Vagina (tissue), 2 donors: ENCODE data around the gene ABLIM1. TPM values are rescaled to one million over a fixed set of nuclear protein-coding genes. Genes with fewer than 3 reads are reported as not detected.

Experiments
- DNase-seq, 2 donors: peaks; one replicate each; pipeline ENCODE4 v3.0.0-alpha.2; 2017; ENCODE audit errors: extremely low spot score in 2 of 2
- H3K27ac ChIP-seq: fragments of 200-600 bp; sonication (generic); one replicate; pipeline ENCODE4 v1.5.1; 2019
- H3K27me3 ChIP-seq: fragments of 200-600 bp; sonication (generic); one replicate; pipeline ENCODE4 v1.5.1; 2019
- H3K36me3 ChIP-seq, 2 donors: fragments of 200-600 bp; sonication (generic); one replicate each; pipeline ENCODE4 v1.5.1; 2017 to 2019
- H3K4me1 ChIP-seq: fragments of 200-600 bp; sonication (generic); one replicate; pipeline ENCODE4 v1.5.1; 2019
- H3K4me3 ChIP-seq, 2 donors: fragments of 200-600 bp; sonication (generic); 1 replicate in 1 of 2; 2 replicates in 1 of 2; pipeline ENCODE4 v1.5.1; 2016 to 2019
- H3K9me3 ChIP-seq: fragments of 200-600 bp; sonication (generic); one replicate; pipeline ENCODE4 v1.5.1; 2019
- POLR2A ChIP-seq, 2 donors: fragments of 450-650 bp; IDR thresholded peaks; one replicate each; pipeline ENCODE4 v1.6.1; 2017; ENCODE audit warnings: antibody characterized with exemption in 2 of 2, mild to moderate bottlenecking in 2 of 2, moderate library complexity in 2 of 2
- POLR2AphosphoS5 ChIP-seq, 2 donors: sonication (generic); formaldehyde crosslinking; IDR thresholded peaks; one replicate each; pipeline ENCODE4 v1.9.0; 2017; ENCODE audit warnings: antibody characterized with exemption in 2 of 2, mild to moderate bottlenecking in 2 of 2, low read depth in 1 of 2; ENCODE audit not compliant: insufficient read depth in 1 of 2
- intact Hi-C: fragments of 100-400 bp; cut with DNase I; formaldehyde crosslinking; loops from one replicate; pipeline ENCODE4 v1.15.1; 2023
- total RNA-seq: library from RNA; depleted of rRNA; stranded (reverse); fragments of >200 nt; gene quantifications from one replicate; pipeline ENCODE4 v1.2.3, GENCODE V29; 2016
- TF ChIP-seq, protein P1 (sequence below), 3 experiments: fragments of 450-650 bp in 2 of 3; fragments of 200-600 bp in 1 of 3; sonication (generic) in 1 of 3; IDR thresholded peaks; one replicate each; pipeline ENCODE4 v1.5.1; 2017 to 2019; ENCODE audit warnings: antibody characterized with exemption in 3 of 3, mild to moderate bottlenecking in 2 of 3, moderate library complexity in 2 of 3

Gene ABLIM1
- total RNA-seq, 1 donor from 2014 or later = 176 TPM

DNA sequence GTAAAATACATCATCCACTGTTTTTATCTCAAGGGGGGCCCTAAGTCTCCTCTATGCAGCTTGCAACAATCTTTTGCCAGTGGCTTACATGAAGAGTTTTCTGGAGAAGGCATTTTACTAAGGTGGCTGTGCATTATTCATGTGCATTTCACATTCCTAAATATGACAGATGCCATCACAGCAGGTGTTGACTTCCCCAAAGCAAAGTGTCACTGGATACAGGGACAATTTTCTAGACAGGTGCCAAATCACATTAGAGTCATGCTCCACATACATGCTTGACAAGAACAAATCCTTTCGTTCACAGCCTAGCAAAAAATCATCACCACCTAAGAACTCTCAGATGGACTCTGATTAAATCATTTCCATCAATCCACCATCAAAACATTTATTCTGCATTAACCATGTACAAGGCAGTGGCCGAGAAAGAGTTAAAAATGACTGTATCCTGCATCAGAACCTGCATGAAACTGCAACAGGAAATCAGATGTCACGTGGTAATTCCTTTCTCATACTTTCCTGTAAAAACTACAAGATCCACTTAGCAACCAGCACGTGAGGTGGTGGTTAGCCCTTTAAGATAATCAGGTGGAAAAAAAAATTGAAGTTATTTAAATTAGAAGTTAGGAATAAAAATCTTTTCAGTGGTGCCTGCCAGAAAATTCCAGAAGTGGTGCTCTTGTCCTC, 165.6 kb downstream of the ABLIM1 start:
- Histone ChIP-seq H3K9me3 (no peaks in the 10 kb centered on the region), H3K27ac (peak overlapping the region; percentile 69), H3K36me3 (peaks cover 0 to 4% of the 10 kb centered on the region in 2 donors), H3K27me3 (no peaks in the 10 kb centered on the region), H3K4me1 (peaks cover 28% of the 10 kb centered on the region), H3K4me3 (no peak overlapping the region)
- TF ChIP-seq POLR2AphosphoS5 (IDR thresholded peaks at IDR 0.05; ENCODE audit: insufficient read depth in 1 of 2, low read depth in 1 of 2) (no peak), POLR2A (IDR thresholded peaks at IDR 0.05) (no peak)
- TF ChIP-seq, protein P1, sequence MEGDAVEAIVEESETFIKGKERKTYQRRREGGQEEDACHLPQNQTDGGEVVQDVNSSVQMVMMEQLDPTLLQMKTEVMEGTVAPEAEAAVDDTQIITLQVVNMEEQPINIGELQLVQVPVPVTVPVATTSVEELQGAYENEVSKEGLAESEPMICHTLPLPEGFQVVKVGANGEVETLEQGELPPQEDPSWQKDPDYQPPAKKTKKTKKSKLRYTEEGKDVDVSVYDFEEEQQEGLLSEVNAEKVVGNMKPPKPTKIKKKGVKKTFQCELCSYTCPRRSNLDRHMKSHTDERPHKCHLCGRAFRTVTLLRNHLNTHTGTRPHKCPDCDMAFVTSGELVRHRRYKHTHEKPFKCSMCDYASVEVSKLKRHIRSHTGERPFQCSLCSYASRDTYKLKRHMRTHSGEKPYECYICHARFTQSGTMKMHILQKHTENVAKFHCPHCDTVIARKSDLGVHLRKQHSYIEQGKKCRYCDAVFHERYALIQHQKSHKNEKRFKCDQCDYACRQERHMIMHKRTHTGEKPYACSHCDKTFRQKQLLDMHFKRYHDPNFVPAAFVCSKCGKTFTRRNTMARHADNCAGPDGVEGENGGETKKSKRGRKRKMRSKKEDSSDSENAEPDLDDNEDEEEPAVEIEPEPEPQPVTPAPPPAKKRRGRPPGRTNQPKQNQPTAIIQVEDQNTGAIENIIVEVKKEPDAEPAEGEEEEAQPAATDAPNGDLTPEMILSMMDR (IDR thresholded peaks at IDR 0.05) = no peak
- DNase-seq = no peak
- intact Hi-C loops = no loop called here

DNA sequence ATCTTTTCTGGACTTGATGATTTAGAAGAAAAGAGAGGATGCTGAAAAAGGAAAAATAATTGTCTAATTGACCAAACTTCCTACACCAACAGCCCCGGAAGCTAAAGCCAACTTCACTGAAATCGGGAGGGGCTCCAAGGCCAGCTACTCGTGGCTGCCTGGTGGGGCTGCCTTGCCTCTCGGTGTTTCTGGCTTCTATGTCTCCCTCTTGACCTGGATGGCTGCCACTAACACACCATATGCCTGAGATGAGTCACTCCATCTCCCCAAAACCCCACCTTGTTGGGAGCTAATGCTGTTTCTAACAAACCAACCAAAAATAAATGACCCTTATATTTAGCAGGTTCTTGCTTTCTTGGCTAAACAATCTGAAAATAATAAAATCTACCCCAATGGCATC, 166.1 kb downstream of the ABLIM1 start:
- intact Hi-C loops = no loop called here
- no peaks in the 10 kb centered on the region for H3K27me3 ChIP-seq
- DNase-seq = no peak
- H3K4me3 ChIP-seq = no peak overlapping the region
- TF ChIP-seq, protein P1 (IDR thresholded peaks at IDR 0.05) = no peak
- peak overlapping the region; percentile 69 for H3K27ac ChIP-seq
- H3K36me3 ChIP-seq = peaks cover 0 to 4% of the 10 kb centered on the region in 2 donors
- H3K9me3 ChIP-seq = no peaks in the 10 kb centered on the region
- peaks cover 28% of the 10 kb centered on the region for H3K4me1 ChIP-seq

DNA sequence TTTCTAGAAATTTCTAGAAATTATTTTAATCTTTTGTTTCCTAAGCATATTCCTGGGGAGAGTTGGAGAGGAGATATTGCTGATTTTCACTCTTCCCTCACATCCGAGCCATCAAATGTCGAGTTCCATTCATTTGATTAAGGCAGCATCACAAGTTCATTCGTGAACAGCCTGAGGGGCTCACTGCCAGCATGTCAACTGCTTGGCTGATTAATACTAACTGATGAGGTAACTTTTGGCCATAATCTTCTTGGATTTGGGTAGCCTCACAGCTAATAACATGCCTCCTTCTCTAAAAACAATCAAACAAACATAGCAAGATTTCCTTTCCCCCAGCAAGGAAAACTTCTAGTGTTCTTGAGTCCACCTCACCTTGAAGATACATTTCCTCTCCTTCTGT, 166.7 kb downstream of the ABLIM1 start:
- intact Hi-C loops = no loop called here
- H3K27ac ChIP-seq = peak overlapping the region; percentile 69
- H3K4me1 ChIP-seq = peaks cover 30% of the 10 kb centered on the region
- TF ChIP-seq, protein P1 (IDR thresholded peaks at IDR 0.05) = no peak
- TF ChIP-seq POLR2AphosphoS5 (IDR thresholded peaks at IDR 0.05; ENCODE audit: insufficient read depth in 1 of 2, low read depth in 1 of 2) = no peak
- no peak for TF ChIP-seq POLR2A (IDR thresholded peaks at IDR 0.05)
- H3K36me3 ChIP-seq = peaks cover 0 to 4% of the 10 kb centered on the region in 2 donors
- no peak for DNase-seq
- no peaks in the 10 kb centered on the region for H3K9me3 ChIP-seq
- H3K27me3 ChIP-seq = no peaks in the 10 kb centered on the region
- no peak overlapping the region for H3K4me3 ChIP-seq

DNA sequence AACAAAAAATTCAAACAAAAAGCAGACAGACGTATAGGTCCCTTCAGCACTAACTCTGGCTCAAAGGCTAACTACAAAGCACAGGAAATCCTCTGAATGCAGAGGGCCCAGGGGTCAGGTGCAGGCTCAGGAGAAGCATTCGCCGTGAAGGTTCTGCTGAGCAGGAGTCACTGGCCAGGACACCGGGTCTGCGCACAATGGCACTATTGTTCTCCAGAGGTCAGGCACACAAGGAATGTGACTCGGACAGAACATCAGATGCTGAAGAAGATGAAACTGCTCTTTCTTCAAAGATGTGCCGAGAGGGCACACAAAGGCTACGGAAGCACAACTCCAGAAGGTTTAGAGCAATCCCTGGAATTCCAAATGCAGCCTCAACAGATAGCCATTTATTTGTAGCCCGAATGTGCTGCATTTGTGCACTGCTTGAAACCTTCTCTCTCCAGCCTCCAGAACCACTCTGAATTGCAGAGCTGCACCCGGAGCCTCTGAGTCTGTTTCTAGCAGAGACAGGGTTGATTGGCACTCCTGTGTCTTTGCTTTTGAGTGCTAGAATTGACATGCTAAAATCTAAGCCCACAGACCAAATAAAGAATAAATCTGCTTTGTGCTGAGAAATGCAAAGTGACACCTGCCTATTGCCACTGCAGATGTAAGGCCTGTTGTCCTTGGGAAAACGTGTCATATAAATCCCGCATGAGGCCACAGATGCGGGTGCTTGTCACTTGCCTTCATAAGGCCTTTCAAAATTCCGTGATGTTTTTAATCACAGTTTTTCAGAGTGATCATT, 168.4 kb downstream of the ABLIM1 start:
- H3K36me3 ChIP-seq = peaks cover 0 to 6% of the 10 kb centered on the region in 2 donors
- no peak overlapping the region for H3K27ac ChIP-seq
- H3K27me3 ChIP-seq = no peaks in the 10 kb centered on the region
- intact Hi-C loops = no loop called here
- DNase-seq = no peak
- peaks cover 36% of the 10 kb centered on the region for H3K4me1 ChIP-seq
- no peak overlapping the region for H3K4me3 ChIP-seq
- TF ChIP-seq, protein P1 (IDR thresholded peaks at IDR 0.05) = no peak
- TF ChIP-seq POLR2A (IDR thresholded peaks at IDR 0.05) = no peak
- no peak for TF ChIP-seq POLR2AphosphoS5 (IDR thresholded peaks at IDR 0.05; ENCODE audit: insufficient read depth in 1 of 2, low read depth in 1 of 2)
- no peaks in the 10 kb centered on the region for H3K9me3 ChIP-seq
